Activated CD4-positive, alpha-beta T cell treated with anti-CD3 and anti-CD28 coated beads for 24 hours (primary cell): ENCODE measurements around the gene CREM.
"Not testable (repeated sequence)": the region's sequence is repeated elsewhere in the genome, so short reads cannot be mapped to it uniquely, and the experiment has no call there.

ENCODE experiments used
- DNase-seq, 2 donors: peaks; one replicate each; pipeline ENCODE4 v3.0.0-alpha.2; 2020; ENCODE audit warnings: low read depth in 2 of 2

The CREM gene

GRCh38 chr10:35194471-35194870, 67.8 kb downstream of the CREM start:
- no peak for DNase-seq

GRCh38 chr10:35194906-35195305, 68.3 kb downstream of the CREM start:
- DNase-seq, result no peak

GRCh38 chr10:35195361-35196306, 69.0 kb downstream of the CREM start:
- DNase-seq, result peak; percentile 50 to 55

GRCh38 chr10:35200487-35200886, 73.8 kb downstream of the CREM start:
- DNase-seq, result no peak

- DNase-seq, result no peak
Observed at GRCh38 chr10:35201234-35201633, 74.6 kb downstream of the CREM start.

GRCh38 chr10:35202050-35202449, 75.4 kb downstream of the CREM start:
- no peak for DNase-seq

- DNase-seq, result no peak
Observed at GRCh38 chr10:35203745-35204144, 77.1 kb downstream of the CREM start.

GRCh38 chr10:35204650-35205319, 78.1 kb downstream of the CREM start:
- DNase-seq, result no peak

GRCh38 chr10:35206274-35206673, 79.6 kb downstream of the CREM start:
- DNase-seq, result no peak

- no peak for DNase-seq
Observed at GRCh38 chr10:35208536-35208935, 81.9 kb downstream of the CREM start.

- no peak for DNase-seq
Observed at GRCh38 chr10:35208949-35209613, 82.4 kb downstream of the CREM start.

- no peak for DNase-seq
Observed at GRCh38 chr10:35210961-35211360, 84.3 kb downstream of the CREM start.

GRCh38 chr10:35211390-35211789, 84.7 kb downstream of the CREM start:
- no peak for DNase-seq

- DNase-seq, result no peak
Observed at GRCh38 chr10:35212856-35213255, 86.2 kb downstream of the CREM start.

GRCh38 chr10:35213699-35214098, 87.1 kb downstream of the CREM start:
- no peak for DNase-seq

- DNase-seq, result no peak
Observed at GRCh38 chr10:35214607-35215020, 88.0 kb downstream of the CREM start.

- DNase-seq, result no peak
Observed at GRCh38 chr10:35215107-35215506, 88.5 kb downstream of the CREM start.

GRCh38 chr10:35216303-35216905, 89.8 kb downstream of the CREM start:
- DNase-seq, result no peak

- DNase-seq, result not testable (repeated sequence)
Observed at GRCh38 chr10:35216956-35217355, 90.3 kb downstream of the CREM start.

- no peak for DNase-seq
Observed at GRCh38 chr10:35217455-35217854, 90.8 kb downstream of the CREM start.

- DNase-seq, result peak; percentile 78 to 87
Observed at GRCh38 chr10:35218339-35218955, 91.8 kb downstream of the CREM start.

GRCh38 chr10:35219292-35219691, 92.6 kb downstream of the CREM start:
- no peak for DNase-seq
